Gastrocnemius medialis (tissue), 4 donors: ENCODE results near the gene SMG5.

Experiments
- CTCF ChIP-seq, 5 experiments: fragments of 450-650 bp in 3 of 5; fragments of 200-600 bp in 2 of 5; sonication (generic) in 2 of 5; IDR thresholded peaks in 4 of 5; conservative IDR thresholded peaks in 1 of 5; 1 replicate in 4 of 5; 2 replicates in 1 of 5; pipeline ENCODE4 v1.5.1; 2016 to 2019; ENCODE audit warnings: antibody characterized with exemption in 5 of 5, mild to moderate bottlenecking in 3 of 5, moderate library complexity in 3 of 5
- POLR2A ChIP-seq, 2 donors: fragments of 450-650 bp; IDR thresholded peaks; one replicate each; pipeline ENCODE4 v1.6.1; 2017; ENCODE audit warnings: antibody characterized with exemption in 2 of 2, mild to moderate bottlenecking in 2 of 2, moderate library complexity in 2 of 2

- TF ChIP-seq POLR2A (IDR thresholded peaks at IDR 0.05) (no peak), CTCF (IDR thresholded peaks at IDR 0.05 in 4 of 5, conservative IDR thresholded peaks at IDR 0.05 in 1 of 5) (no peak)
Observed at GRCh38 chr1:156320560-156320959, 37.9 kb upstream of the SMG5 start.
